Measurements from ENCODE around the gene CACNA1E.

Gene CACNA1E

GRCh38 chr1:181778640-181779260 is 295.4 kb downstream of the CACNA1E start:
- TF ChIP-seq CTCF (conservative IDR thresholded peaks at IDR 0.05) = no peak
- TF ChIP-seq ZFX (IDR thresholded peaks at IDR 0.05) = no peak
- no peak overlapping the region for H3K27ac ChIP-seq

GRCh38 chr1:181779343-181779742 is 296.0 kb downstream of the CACNA1E start:
- TF ChIP-seq CTCF (conservative IDR thresholded peaks at IDR 0.05) = no peak
- TF ChIP-seq ZFX (IDR thresholded peaks at IDR 0.05) = no peak
- no peak overlapping the region for H3K27ac ChIP-seq

GRCh38 chr1:181783208-181783607 is 299.9 kb downstream of the CACNA1E start:
- TF ChIP-seq ZFX (IDR thresholded peaks at IDR 0.05) (no peak), CTCF (conservative IDR thresholded peaks at IDR 0.05) (no peak)
- no peak overlapping the region for H3K27ac ChIP-seq

- TF ChIP-seq CTCF (conservative IDR thresholded peaks at IDR 0.05) (no peak), ZFX (IDR thresholded peaks at IDR 0.05) (no peak)
- no peak overlapping the region for H3K27ac ChIP-seq
Measured at GRCh38 chr1:181784039-181784683, 300.8 kb downstream of the CACNA1E start.

GRCh38 chr1:181789395-181789794 is 306.1 kb downstream of the CACNA1E start:
- TF ChIP-seq ZFX (IDR thresholded peaks at IDR 0.05) = no peak
- no peak for TF ChIP-seq CTCF (conservative IDR thresholded peaks at IDR 0.05)
- H3K27ac ChIP-seq = no peak overlapping the region

- H3K27ac ChIP-seq = no peak overlapping the region
- TF ChIP-seq CTCF (conservative IDR thresholded peaks at IDR 0.05) = no peak
- no peak for TF ChIP-seq ZFX (IDR thresholded peaks at IDR 0.05)
Measured at GRCh38 chr1:181791721-181792120, 308.4 kb downstream of the CACNA1E start.

GRCh38 chr1:181793831-181794230 is 310.5 kb downstream of the CACNA1E start:
- H3K27ac ChIP-seq = no peak overlapping the region
- no peak for TF ChIP-seq CTCF (conservative IDR thresholded peaks at IDR 0.05)
- no peak for TF ChIP-seq ZFX (IDR thresholded peaks at IDR 0.05)
